RWPE2 (cell line): ENCODE data around the gene SNTN.

Source experiments
- ATAC-seq: fragments of 200-7000 bp; cut with Tn5 transposase; 3 replicates; pipeline ENCODE4 v1.9.1; 2021; ENCODE audit warnings: low read depth
- DNase-seq: peaks from one replicate; pipeline ENCODE4 v3.0.0-alpha.2; 2020; ENCODE audit warnings: low spot score
- H3K27ac ChIP-seq: fragments of 450-650 bp; 2 replicates; pipeline ENCODE4 v1.5.1; 2017; ENCODE audit warnings: mild to moderate bottlenecking; ENCODE audit not compliant: poor library complexity, severe bottlenecking
- H3K27me3 ChIP-seq: fragments of 250-450 bp; sonication (Bioruptor Pico); 2 replicates; pipeline ENCODE4 v1.5.1; 2021; ENCODE audit warnings: mild to moderate bottlenecking, moderate library complexity; ENCODE audit not compliant: insufficient read depth, poor library complexity, severe bottlenecking
- H3K36me3 ChIP-seq: fragments of 250-450 bp; sonication (Bioruptor Pico); 2 replicates; pipeline ENCODE4 v1.5.1; 2020; ENCODE audit warnings: low read depth, mild to moderate bottlenecking, moderate library complexity
- H3K4me1 ChIP-seq: fragments of 250-450 bp; sonication (Bioruptor Pico); 2 replicates; pipeline ENCODE4 v1.5.1; 2021; ENCODE audit warnings: mild to moderate bottlenecking, moderate library complexity; ENCODE audit not compliant: insufficient read depth, poor library complexity, severe bottlenecking
- H3K4me3 ChIP-seq: fragments of 250-450 bp; sonication (Bioruptor Pico); 2 replicates; pipeline ENCODE4 v1.5.1; 2021; ENCODE audit warnings: mild to moderate bottlenecking, moderate library complexity; ENCODE audit not compliant: severe bottlenecking
- H3K9me3 ChIP-seq: fragments of 250-450 bp; sonication (Bioruptor Pico); 2 replicates; pipeline ENCODE4 v1.5.1; 2021; ENCODE audit warnings: mild to moderate bottlenecking, moderate library complexity; ENCODE audit not compliant: severe bottlenecking
- TF ChIP-seq, protein P1 (sequence below): fragments of 450-650 bp; IDR thresholded peaks from one replicate; pipeline ENCODE4 v1.5.1; 2017; ENCODE audit warnings: mild to moderate bottlenecking, moderate library complexity; ENCODE audit not compliant: poor library complexity, severe bottlenecking

SNTN gene

DNA sequence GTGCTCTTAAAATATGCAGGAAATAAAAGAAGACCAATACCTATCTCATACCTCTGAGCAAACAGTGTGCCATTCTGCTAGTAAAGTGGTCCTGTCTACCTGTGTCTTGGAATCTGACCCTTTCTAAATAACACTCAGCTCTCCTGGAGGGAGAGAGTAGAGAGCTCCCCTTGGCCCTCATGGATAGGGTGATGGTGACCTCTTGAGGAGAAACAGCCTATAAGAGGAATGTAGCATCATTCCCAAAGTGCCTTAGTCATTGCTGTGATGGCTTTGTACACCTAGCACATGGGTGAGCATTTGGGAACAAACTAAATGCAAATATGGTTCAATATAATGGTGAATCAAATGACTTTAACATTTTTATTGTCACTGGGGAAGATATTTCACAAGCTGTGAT lies 10.0 kb downstream of the SNTN start:
- ATAC-seq: peak; percentile 73
- Histone ChIP-seq H3K4me1 (no peaks in the 10 kb centered on the region), H3K9me3 (no peaks in the 10 kb centered on the region), H3K4me3 (no peak overlapping the region), H3K27me3 (no peaks in the 10 kb centered on the region), H3K27ac (no peak overlapping the region), H3K36me3 (no peaks in the 10 kb centered on the region)
- DNase-seq: no peak
- TF ChIP-seq, protein P1, sequence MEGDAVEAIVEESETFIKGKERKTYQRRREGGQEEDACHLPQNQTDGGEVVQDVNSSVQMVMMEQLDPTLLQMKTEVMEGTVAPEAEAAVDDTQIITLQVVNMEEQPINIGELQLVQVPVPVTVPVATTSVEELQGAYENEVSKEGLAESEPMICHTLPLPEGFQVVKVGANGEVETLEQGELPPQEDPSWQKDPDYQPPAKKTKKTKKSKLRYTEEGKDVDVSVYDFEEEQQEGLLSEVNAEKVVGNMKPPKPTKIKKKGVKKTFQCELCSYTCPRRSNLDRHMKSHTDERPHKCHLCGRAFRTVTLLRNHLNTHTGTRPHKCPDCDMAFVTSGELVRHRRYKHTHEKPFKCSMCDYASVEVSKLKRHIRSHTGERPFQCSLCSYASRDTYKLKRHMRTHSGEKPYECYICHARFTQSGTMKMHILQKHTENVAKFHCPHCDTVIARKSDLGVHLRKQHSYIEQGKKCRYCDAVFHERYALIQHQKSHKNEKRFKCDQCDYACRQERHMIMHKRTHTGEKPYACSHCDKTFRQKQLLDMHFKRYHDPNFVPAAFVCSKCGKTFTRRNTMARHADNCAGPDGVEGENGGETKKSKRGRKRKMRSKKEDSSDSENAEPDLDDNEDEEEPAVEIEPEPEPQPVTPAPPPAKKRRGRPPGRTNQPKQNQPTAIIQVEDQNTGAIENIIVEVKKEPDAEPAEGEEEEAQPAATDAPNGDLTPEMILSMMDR: peak; percentile 26

DNA sequence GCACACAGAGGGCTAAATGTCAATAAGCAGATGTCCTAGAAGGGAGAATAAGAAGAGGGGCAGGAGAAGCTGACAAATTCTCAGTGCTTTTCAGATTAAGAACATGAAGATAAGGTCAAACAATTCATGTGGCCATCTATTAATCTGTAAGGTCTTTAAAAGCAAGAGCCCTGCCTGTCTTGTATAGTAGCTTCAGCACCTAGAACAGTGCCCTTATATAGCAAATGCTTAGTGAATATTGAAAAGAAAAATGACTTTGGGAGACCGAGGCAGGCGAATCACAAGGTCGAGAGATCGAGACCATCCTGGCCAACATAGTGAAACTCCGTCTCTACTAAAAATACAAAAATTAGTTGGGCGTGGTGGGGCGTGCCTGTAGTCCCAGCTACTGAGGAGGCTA lies 18.1 kb downstream of the SNTN start:
- DNase-seq: no peak
- Histone ChIP-seq H3K27me3 (no peaks in the 10 kb centered on the region), H3K4me1 (peaks cover 13% of the 10 kb centered on the region), H3K4me3 (no peak overlapping the region), H3K9me3 (no peaks in the 10 kb centered on the region), H3K36me3 (no peaks in the 10 kb centered on the region), H3K27ac (no peak overlapping the region)
- ATAC-seq: no peak
- TF ChIP-seq, protein P1: no peak

DNA sequence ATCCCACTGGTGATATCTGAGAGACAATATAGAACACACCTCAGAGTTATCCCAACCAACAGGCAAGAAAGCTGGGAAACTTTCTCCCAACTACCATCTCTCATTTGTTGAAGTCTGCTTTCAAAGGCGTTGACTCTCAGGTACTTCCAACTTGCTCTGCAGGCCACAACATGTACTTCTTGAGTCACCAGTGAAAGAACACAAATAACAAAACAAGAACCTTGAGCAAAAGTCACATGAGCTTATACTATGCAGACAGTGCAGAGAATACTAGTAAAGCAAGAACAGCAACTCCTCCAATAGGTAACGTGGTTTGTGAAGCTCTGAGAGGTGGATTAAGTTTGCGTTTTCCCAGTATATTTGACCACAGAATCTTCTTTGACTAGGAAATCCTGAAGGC lies 20.6 kb downstream of the SNTN start:
- Histone ChIP-seq H3K27ac (no peak overlapping the region), H3K27me3 (no peaks in the 10 kb centered on the region), H3K4me1 (peaks cover 13% of the 10 kb centered on the region), H3K4me3 (no peak overlapping the region), H3K9me3 (no peaks in the 10 kb centered on the region), H3K36me3 (no peaks in the 10 kb centered on the region)
- ATAC-seq (peak; percentile 93), DNase-seq (no peak)
- TF ChIP-seq, protein P1: no peak

DNA sequence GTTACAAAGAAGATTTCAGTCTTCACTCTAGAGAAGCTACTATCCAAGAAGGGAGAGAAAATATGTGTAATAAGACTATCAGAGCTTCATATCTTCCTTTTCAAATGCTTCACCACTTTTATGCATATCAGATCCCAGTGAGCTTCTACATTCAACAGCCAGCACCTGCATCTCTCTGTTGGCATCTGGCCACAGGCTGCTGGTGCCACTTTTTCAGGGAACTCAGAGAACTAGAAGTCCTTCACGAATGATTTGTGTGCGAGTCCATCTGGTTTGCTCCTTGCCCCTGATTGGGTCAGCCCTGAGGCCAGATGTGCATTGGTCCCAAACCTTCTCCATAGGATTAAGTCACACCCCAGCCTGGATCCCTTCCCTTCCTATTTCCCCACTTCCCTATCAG lies 22.1 kb downstream of the SNTN start:
- Histone ChIP-seq H3K4me3 (no peak overlapping the region), H3K27me3 (no peaks in the 10 kb centered on the region), H3K36me3 (no peaks in the 10 kb centered on the region), H3K9me3 (no peaks in the 10 kb centered on the region), H3K27ac (no peak overlapping the region), H3K4me1 (peaks cover 13% of the 10 kb centered on the region)
- ATAC-seq (no peak), DNase-seq (no peak)
- TF ChIP-seq, protein P1: no peak

DNA sequence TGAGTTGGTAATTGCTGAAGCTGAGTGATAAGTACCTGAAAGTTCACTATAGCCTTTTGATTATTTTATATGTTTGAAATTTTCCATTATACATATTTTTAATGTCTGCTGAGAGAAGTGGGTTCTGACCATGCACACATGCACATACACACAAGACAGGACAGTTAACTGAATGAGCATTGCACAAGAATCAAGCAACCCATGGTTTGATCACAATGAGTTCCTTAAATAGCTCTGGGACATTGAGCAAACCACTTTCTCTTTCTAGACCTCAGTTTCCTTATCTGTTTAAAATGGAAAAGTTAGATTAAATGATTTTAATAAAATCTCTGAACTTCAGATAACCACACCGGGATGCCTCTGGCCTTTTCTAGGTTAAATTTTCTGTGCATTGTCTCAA lies 26.7 kb downstream of the SNTN start:
- TF ChIP-seq, protein P1: no peak
- H3K36me3 ChIP-seq: no peaks in the 10 kb centered on the region
- H3K4me3 ChIP-seq: no peak overlapping the region
- no peaks in the 10 kb centered on the region for H3K9me3 ChIP-seq
- H3K27me3 ChIP-seq: no peaks in the 10 kb centered on the region
- ATAC-seq: no peak
- H3K27ac ChIP-seq: no peak overlapping the region
- no peaks in the 10 kb centered on the region for H3K4me1 ChIP-seq
- no peak for DNase-seq
